Activated CD4-positive, alpha-beta T cell treated with anti-CD3 and anti-CD28 coated beads for 1 hour (primary cell): Measurements from ENCODE around the gene TTLL6.
"Not testable (repeated sequence)": the region's sequence is repeated elsewhere in the genome, so short reads cannot be mapped to it uniquely, and the experiment has no call there.

ENCODE experiments used
- DNase-seq: peaks from one replicate; pipeline ENCODE4 v3.0.0-alpha.2; 2020

The TTLL6 gene

DNA sequence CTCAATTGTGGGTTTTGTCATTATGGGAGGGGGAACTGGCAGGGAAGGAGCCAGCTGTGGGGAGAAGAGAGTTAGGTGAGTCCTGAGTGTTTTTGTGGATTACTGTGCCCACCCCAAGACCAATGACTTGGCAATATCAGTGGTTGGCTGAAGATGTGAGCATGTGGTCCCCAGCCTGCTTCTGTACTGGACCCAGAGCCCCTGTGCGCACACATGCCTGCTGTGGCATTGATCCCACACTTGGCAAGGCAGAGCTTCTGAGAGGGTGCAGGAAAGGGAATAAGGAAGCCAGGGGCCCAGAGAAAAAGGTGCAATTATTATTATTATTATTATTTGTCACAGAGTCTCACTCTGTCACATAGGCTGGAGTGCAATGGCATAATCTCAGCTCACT lies 96.0 kb downstream of the TTLL6 start:
- DNase-seq = no peak

DNA sequence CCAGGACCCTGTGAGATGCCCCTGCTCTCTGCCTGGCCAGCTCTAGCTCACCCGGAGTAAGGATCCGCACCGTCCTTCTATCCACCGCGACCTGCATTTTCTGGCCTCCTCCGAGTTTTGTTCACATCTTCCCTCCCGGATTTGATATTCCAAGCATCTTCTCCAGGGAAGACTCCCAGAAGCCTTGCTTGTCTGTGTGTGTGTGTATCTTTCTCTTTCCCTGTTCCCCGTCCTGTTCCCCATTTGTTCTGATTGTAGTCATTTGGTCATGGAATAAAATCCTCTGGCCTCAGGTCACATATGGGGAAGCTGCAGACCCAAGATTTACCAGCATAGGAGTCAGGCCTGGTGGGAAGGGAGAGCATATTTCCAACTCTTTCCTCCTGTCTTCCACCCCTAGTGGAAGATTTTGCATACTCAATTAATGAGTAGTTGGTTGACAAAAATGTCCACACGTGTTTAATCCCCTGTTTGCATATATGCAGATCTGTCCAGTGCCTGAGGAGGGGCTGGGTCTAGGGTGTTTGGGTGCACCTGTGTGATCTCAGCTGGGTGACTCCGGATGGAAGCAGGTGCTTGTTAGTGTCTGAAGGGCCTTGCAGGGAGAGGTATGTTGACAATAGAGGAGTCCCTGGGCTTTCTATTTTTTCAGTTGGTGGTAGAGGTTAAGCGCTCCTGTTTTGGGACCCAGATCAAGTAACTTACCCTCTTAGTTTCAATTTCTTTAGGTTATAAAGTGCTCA lies 96.6 kb downstream of the TTLL6 start:
- no peak for DNase-seq

DNA sequence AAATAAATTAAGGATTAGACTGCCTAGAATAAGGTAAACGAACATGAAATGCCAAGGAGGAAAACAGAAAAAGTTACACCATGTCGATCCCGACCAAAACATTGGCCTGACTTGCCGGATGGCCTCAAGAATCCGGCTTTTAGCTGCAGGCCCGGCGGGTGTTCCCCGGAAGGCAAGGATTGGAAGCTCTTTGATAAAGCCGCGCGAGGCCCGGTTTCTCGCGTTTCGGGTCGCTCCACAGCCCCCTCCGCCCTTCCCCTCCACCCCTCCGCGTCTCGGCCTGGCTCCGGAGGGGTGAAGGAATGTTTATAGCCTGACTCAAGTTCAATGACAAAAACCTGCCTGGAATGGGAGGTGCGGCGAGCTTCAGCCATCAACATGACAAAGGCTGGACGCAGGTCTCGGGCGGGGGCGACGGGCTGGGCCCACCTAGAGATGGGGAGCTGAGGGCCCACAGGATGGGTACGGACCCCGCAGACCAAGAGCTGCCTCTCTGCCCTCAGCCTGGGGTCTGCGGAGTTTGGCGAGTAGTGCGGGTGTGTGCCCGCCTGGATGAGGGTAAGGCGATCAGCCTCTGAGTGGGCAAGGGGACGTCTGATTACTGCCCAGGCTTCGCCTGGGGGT lies 97.3 kb downstream of the TTLL6 start:
- no peak for DNase-seq

DNA sequence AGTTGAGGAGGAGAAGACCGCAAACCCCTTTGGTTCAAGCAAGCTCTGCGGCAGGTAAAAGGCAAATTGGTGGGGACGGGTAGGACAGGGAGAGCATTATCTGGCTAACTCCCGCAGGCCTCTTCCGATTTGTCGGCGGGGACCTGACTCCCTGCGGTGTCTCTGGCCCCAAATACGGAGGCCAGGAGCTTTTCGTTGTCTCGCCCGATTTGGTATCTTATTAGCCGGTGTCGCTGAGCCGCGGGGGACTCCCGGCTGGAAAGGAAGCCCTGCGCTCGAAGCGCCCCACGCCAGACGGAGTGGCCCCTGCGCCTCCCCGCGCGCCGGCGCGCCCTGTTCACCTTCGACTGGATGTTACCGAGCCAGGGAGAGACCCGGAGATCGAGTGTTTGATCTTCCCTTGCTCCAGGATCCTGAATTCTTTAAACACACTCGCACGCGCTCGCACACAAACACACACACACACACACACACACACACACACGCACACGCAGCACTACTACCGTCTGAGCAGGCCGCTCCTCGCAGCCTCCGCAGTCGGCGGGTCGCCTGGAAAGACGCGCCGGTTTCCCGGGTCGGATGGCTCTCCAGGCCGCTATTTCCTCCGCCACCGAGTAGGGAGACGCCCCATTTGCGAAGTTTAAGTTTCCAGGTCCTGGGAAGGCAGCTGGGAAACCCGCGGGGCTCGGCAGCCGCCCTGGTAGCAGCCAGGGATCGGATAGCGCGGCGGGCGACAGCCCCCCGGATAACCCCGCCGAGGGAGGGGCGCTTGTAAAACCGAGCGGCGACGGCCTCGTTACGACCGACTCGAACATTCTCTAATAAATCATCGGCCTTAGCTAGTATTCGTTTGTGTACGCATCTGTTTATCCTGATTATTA lies 98.0 kb downstream of the TTLL6 start:
- no peak for DNase-seq

DNA sequence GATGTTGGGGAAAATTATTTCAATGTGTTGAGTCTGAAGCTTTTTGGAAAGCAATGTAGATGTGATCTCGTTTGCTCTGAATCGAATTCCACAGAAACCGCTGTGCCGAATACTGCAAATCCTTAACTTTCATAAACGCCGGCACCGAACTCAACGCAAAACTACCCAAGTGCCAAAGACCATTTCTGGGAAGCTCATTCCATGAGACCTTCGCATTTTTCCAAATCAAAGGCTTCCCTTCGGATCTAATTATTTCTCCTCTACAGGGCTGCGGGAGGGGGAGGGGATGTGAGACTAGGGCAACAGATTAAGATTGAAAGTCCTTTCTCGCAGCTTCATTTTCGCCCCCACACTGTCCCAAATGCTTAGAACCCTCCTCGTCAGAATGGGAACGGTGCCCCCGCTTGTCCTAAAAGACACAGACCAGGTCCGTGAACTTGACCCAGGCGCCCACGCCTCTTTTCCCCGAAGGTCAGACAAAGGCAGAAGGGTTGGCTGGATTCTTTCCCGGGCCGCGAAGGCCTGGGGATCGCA lies 98.7 kb downstream of the TTLL6 start:
- DNase-seq = no peak

DNA sequence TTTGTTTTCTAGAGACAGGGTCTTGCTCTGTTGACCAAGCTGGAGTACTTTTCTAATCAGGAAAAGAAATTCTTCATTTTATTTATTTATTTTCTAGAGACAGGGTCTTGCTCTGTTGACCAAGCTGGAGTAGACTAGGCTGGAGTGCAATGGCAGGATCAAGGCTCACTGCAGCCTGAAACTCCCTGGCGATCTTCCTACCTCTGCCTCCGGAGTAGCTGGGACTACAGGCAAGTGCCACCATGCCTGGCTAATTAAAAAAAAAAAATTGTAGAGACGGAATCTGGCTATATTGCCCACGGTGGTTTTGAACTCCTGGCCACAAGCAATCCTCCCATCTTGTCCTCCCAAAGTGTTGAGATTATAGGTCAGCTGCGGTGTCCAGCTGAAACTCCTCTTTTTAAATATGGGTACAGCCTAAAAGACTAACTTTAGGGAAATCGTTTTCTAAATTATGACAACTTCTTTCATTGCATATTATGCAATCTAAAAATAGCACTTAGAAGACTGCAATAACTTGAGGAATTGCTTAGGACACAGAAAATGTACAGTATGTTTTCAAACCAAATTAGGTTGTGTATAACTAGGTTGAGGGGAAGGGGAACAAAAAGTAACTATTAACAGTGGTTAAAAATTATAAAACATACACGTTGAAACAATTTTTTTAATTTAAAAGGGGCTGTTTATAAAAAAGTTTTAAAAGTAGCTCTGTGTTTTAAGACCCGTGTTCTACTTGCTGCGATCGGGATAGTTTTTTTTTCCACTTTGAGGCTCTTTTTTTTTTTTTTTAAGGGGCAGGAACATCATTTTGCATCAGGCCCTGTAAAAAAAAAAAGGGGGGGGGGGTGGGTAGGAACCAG lies 99.4 kb downstream of the TTLL6 start:
- DNase-seq = no peak

DNA sequence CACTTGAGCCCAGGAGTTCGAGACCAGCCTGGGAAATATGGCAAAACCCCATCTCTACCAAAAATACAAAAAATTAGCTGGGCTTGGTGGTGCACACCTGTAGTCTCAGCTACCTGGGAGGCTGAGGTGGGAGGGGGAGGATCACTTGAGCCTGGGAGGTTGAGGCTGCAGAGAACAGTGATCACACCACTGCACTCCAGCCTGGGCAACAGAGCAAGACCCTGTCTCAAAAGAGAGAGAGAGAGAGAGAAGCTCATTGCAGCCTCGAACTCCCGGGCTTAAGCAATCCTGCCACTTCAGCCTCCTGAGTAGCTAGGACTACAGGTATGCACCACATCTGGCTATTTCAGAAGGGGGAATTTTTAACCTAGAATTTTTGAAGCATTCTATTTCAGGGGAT lies 100.5 kb downstream of the TTLL6 start:
- DNase-seq = not testable (repeated sequence)

DNA sequence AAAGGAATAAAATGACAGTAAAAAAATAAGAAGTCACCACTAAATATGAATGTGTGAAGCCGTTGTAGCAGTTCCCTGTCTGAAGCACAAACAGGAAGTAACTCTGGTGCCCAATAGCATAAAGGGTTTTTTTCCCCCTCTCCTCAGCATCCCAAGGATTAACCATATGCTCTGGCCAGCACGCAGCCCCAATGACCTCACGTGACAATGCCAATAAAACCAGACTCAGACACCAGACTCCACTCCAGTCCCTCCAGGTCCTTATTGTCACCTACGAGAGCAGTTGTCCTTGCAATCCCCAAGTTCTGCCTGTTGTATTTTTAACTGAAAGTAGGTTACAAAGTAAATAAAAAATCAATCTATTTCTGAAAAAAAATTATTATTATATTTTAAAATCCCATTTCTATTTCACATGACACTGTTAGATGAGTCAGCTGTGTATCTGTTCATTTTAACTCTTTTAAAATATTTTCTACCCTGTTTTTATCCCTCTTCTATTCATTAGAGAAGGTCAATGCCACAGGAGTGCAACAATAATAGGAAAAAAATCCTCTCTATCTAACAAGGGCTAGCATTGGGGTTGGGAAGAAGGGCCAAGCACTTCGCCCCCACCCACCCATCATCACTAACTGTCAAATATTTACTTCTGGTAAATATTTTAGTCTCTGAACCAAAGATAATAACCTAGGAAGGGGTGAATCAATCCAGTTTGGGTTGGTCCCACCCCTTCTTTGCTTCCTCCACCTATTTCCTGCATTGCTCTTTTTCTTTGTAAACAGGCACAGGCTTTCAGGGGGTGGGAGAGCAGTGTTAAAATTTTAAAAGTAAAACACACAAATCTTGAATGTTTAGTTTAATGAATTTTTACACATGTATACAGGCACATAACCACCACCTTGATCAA lies 101.3 kb downstream of the TTLL6 start:
- DNase-seq = no peak
